HepG2 (cell line): Measurements from ENCODE around the gene ZNF652. TPM values are rescaled to one million over a fixed set of nuclear protein-coding genes. Genes with fewer than 3 reads are reported as not detected.

Experiments
- ATAC-seq: fragments of 200-7000 bp; cut with Tn5 transposase; 3 replicates; pipeline ENCODE4 v1.9.1; 2020; ENCODE audit warnings: mild to moderate bottlenecking, moderate library complexity
- BruUV-seq: library from RNA; stranded (reverse); fragments of 400-500 nt; replicated peaks from 2 replicates; lab custom pipeline; 2021; lab: Mats Ljungman, UMichigan
- CTCF ChIA-PET: fragments of 300-600 bp; formaldehyde crosslinking; extraction: SDS; loops from one replicate; lab custom pipeline; 2021; ENCODE audit warnings: low total read pairs, inconsistent platforms, low intra/inter-chr PET ratio; lab: Yijun Ruan, JAX
- POLR2A ChIA-PET: fragments of 350-600 bp; sonication (Branson Sonifier 250); formaldehyde crosslinking; loops from one replicate; lab custom pipeline; 2020; ENCODE audit warnings: antibody characterized with exemption, inconsistent platforms; lab: Yijun Ruan, JAX
- DNase-seq: peaks from one replicate; pipeline ENCODE4 v3.0.0-alpha.2; 2015; ENCODE audit warnings: low spot score
- FAIRE-seq: peaks from 3 replicates; lab custom pipeline; 2011; peaks lifted over from hg19 to GRCh38; lab: Jason Lieb, UNC
- H2AFZ ChIP-seq: one replicate; pipeline ENCODE4 v1.6.1; 2011; ENCODE audit warnings: low read length, inconsistent platforms
- H3K27ac ChIP-seq: fragments of 300-600 bp; 3 replicates; pipeline ENCODE4 v1.8.0; 2011; ENCODE audit warnings: mixed run types, mild to moderate bottlenecking, mixed read lengths, low read length, inconsistent platforms; ENCODE audit not compliant: insufficient read depth; ENCODE audit errors: extremely low read length
- H3K27me3 ChIP-seq, 2 experiments: fragments of 200-600 bp in 1 of 2; 2 replicates in 1 of 2; 3 replicates in 1 of 2; pipeline versions ENCODE4 v1.6.0 to v1.8.0; 2011; ENCODE audit warnings: low read length in 2 of 2, mild to moderate bottlenecking in 2 of 2, moderate library complexity in 2 of 2, inconsistent platforms in 1 of 2; ENCODE audit not compliant: insufficient read depth in 2 of 2, control insufficient read depth in 1 of 2
- H3K36me3 ChIP-seq, 2 experiments: fragments of 200-600 bp in 1 of 2; replicated peaks in 1 of 2; 2 replicates in 1 of 2; 3 replicates in 1 of 2; pipeline versions ENCODE4 v1.5.1 to v1.8.0; 2011; ENCODE audit warnings: low read length in 2 of 2, inconsistent platforms in 1 of 2; ENCODE audit not compliant: insufficient read depth in 2 of 2, control insufficient read depth in 1 of 2
- H3K4me1 ChIP-seq: 2 replicates; pipeline ENCODE4 v1.5.1; 2012; ENCODE audit warnings: low read length, inconsistent platforms; ENCODE audit not compliant: insufficient read depth
- H3K4me2 ChIP-seq: 2 replicates; pipeline ENCODE4 v1.6.0; 2011; ENCODE audit warnings: low read depth, low read length, inconsistent platforms
- H3K4me3 ChIP-seq, 3 experiments: fragments of 200-600 bp in 1 of 3; sonication (generic), shearing (Covaris generic) in 1 of 3; replicated peaks in 1 of 3; 2 replicates each; pipeline ENCODE4 v1.5.1; 2011 to 2016; ENCODE audit warnings: low read length in 3 of 3, inconsistent platforms in 2 of 3, low read depth in 2 of 3, mild to moderate bottlenecking in 2 of 3, control low read depth in 1 of 3, mixed read lengths in 1 of 3; ENCODE audit not compliant: insufficient read depth in 1 of 3
- H3K79me2 ChIP-seq: one replicate; pipeline ENCODE4 v1.6.1; 2011; ENCODE audit warnings: low read length, inconsistent platforms; ENCODE audit not compliant: insufficient read depth
- H3K9ac ChIP-seq: 2 replicates; pipeline ENCODE4 v1.6.0; 2011; ENCODE audit warnings: mild to moderate bottlenecking, low read depth, low read length, inconsistent platforms; ENCODE audit not compliant: insufficient read depth
- H3K9me3 ChIP-seq: 2 replicates; pipeline ENCODE4 v1.5.1; 2012; ENCODE audit warnings: mild to moderate bottlenecking, low read length
- H4K20me1 ChIP-seq: 2 replicates; pipeline ENCODE4 v1.6.0; 2011; ENCODE audit warnings: inconsistent platforms, mild to moderate bottlenecking, low read length, moderate library complexity; ENCODE audit not compliant: insufficient read depth
- CEBPG ChIP-seq: IDR thresholded peaks from 2 replicates; pipeline ENCODE4 v1.6.1; 2016
- EZH2 ChIP-seq: conservative IDR thresholded peaks from 2 replicates; pipeline ENCODE4 v1.6.1; 2012; ENCODE audit warnings: mild to moderate bottlenecking, low read depth, low read length, moderate library complexity
- FOXK2 ChIP-seq: fragments of 450-650 bp; IDR thresholded peaks from 2 replicates; pipeline ENCODE4 v1.6.1; 2016
- IKZF1 ChIP-seq: fragments of 450-650 bp; IDR thresholded peaks from 2 replicates; pipeline ENCODE4 v1.7.1; 2016
- ZBTB20 ChIP-seq: sonication (generic); formaldehyde crosslinking; IDR thresholded peaks from 2 replicates; pipeline ENCODE4 v1.8.1; 2023; ENCODE audit warnings: missing genetic modification reagents, low read depth, mild to moderate bottlenecking, borderline replicate concordance
- ZFP37 ChIP-seq: sonication (generic); formaldehyde crosslinking; IDR thresholded peaks from 2 replicates; pipeline ENCODE4 v1.4.0; 2020; ENCODE audit warnings: missing genetic modification reagents, borderline replicate concordance
- ZNF432 ChIP-seq: sonication (generic); formaldehyde crosslinking; IDR thresholded peaks from 2 replicates; pipeline ENCODE4 v1.5.0; 2020; ENCODE audit warnings: missing genetic modification reagents, mild to moderate bottlenecking, borderline replicate concordance
- ZNF629 ChIP-seq: sonication (generic); formaldehyde crosslinking; conservative IDR thresholded peaks from 2 replicates; pipeline ENCODE4 v1.5.0; 2020; ENCODE audit warnings: missing genetic modification reagents
- ZNF644 ChIP-seq: IDR thresholded peaks from 2 replicates; pipeline ENCODE4 v1.6.1; 2016; ENCODE audit warnings: low read depth
- WGBS: methylation state at CpG from one replicate; pipeline ENCODE4 v1.1.6; 2017; ENCODE audit warnings: low lambda C conversion rate; 5-methylcytosine and 5-hydroxymethylcytosine counted together
- in situ Hi-C: cut with HindIII; loops from 2 replicates; pipeline ENCODE4 v1.10.0; 2017; ENCODE audit warnings: low pct_unique_long_range_greater_than_20kb; ENCODE audit not compliant: extremely low pct_ligation_motif_present
- intact Hi-C: fragments of 100-400 bp; cut with micrococcal nuclease; formaldehyde crosslinking; loops from one replicate; pipeline ENCODE4 v1.10.0; 2022; ENCODE audit not compliant: unreplicated experiment
- polyA plus RNA-seq, 8 experiments: library from polyadenylated mRNA; depleted of rRNA in 3 of 8; stranded (reverse) in 7 of 8; unstranded in 1 of 8; fragments of >200 nt; fragmentation: Illumina TruSeq in 4 of 8; extraction: Trizol in 4 of 8; gene quantifications; 2 replicates each; pipeline versions ENCODE4 v1.2.1 to v1.2.3, GENCODE V29; 2011 to 2016; ENCODE audit warnings: low read depth in 4 of 8, missing spikeins in 1 of 8, mixed read lengths in 1 of 8; ENCODE audit not compliant: insufficient read depth in 1 of 8
- total RNA-seq, 5 experiments: library from RNA; depleted of rRNA; stranded (reverse); fragments of >200 nt; fragmentation: Illumina TruSeq; extraction: Trizol; gene quantifications; 2 replicates each; pipeline ENCODE4 v1.2.3, GENCODE V29; 2016; ENCODE audit warnings: low read depth in 1 of 5
- TF ChIP-seq, protein P1 (sequence below): sonication (generic); formaldehyde crosslinking; IDR thresholded peaks from 2 replicates; pipeline ENCODE4; 2020; ENCODE audit warnings: missing genetic modification reagents, mild to moderate bottlenecking, borderline replicate concordance
- TF ChIP-seq, protein P2 (sequence below): sonication (generic); formaldehyde crosslinking; IDR thresholded peaks from 2 replicates; pipeline ENCODE4 v1.4.0; 2020; ENCODE audit warnings: missing genetic modification reagents, borderline replicate concordance

The ZNF652 gene
- total and polyA plus RNA-seq, 2 of the 13 experiments (the other 11 are each of a cell fraction or from before 2014, with no cell fraction given) = 16.2 to 30.2 TPM

- Histone ChIP-seq H2AFZ (no peak overlapping the region), H3K4me3 (no peak overlapping the region), H3K9ac (no peak overlapping the region), H3K27me3 (0 out of 5 replicates have a peak, but pooled peaks cover 0 to 4% of the 10 kb centered on the region in 2 experiments), H3K4me1 (peaks cover 28% of the 10 kb centered on the region), H3K79me2 (no peaks in the 10 kb centered on the region), H4K20me1 (no peaks in the 10 kb centered on the region), H3K36me3 (no peaks in the 10 kb centered on the region), H3K4me2 (no peak overlapping the region), H3K27ac (no peak overlapping the region), H3K9me3 (no peaks in the 10 kb centered on the region)
- ATAC-seq (no peak), FAIRE-seq (no peak), DNase-seq (no peak)
- in situ Hi-C loops (no loop called here), intact Hi-C loops (loop anchor here (2.0 kb wide), 1 partner anchor 45 kb away; no protein-coding TSS in a partner anchor)
- POLR2A ChIA-PET = no interaction called here
- 27% methylated on average over 8 of the region's 8 CpGs for WGBS
- CTCF ChIA-PET = interaction anchor here (2.2 to 5.4 kb wide), 2 partner anchors 28 to 78 kb away, joined by 8 to 111 read pairs; no protein-coding TSS in a partner anchor
- TF ChIP-seq FOXK2 (no peak), ZNF644 (CRISPR knock-in tag) (no peak), EZH2 (no peak), ZFP37 (no peak), ZBTB20 (CRISPR knock-in tag) (no peak), CEBPG (no peak), ZNF432 (CRISPR knock-in tag) (no peak), ZNF629 (no peak), IKZF1 (no peak)
- TF ChIP-seq, protein P1, sequence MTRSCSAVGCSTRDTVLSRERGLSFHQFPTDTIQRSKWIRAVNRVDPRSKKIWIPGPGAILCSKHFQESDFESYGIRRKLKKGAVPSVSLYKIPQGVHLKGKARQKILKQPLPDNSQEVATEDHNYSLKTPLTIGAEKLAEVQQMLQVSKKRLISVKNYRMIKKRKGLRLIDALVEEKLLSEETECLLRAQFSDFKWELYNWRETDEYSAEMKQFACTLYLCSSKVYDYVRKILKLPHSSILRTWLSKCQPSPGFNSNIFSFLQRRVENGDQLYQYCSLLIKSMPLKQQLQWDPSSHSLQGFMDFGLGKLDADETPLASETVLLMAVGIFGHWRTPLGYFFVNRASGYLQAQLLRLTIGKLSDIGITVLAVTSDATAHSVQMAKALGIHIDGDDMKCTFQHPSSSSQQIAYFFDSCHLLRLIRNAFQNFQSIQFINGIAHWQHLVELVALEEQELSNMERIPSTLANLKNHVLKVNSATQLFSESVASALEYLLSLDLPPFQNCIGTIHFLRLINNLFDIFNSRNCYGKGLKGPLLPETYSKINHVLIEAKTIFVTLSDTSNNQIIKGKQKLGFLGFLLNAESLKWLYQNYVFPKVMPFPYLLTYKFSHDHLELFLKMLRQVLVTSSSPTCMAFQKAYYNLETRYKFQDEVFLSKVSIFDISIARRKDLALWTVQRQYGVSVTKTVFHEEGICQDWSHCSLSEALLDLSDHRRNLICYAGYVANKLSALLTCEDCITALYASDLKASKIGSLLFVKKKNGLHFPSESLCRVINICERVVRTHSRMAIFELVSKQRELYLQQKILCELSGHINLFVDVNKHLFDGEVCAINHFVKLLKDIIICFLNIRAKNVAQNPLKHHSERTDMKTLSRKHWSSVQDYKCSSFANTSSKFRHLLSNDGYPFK (CRISPR knock-in tag) = no peak
- TF ChIP-seq, protein P2, sequence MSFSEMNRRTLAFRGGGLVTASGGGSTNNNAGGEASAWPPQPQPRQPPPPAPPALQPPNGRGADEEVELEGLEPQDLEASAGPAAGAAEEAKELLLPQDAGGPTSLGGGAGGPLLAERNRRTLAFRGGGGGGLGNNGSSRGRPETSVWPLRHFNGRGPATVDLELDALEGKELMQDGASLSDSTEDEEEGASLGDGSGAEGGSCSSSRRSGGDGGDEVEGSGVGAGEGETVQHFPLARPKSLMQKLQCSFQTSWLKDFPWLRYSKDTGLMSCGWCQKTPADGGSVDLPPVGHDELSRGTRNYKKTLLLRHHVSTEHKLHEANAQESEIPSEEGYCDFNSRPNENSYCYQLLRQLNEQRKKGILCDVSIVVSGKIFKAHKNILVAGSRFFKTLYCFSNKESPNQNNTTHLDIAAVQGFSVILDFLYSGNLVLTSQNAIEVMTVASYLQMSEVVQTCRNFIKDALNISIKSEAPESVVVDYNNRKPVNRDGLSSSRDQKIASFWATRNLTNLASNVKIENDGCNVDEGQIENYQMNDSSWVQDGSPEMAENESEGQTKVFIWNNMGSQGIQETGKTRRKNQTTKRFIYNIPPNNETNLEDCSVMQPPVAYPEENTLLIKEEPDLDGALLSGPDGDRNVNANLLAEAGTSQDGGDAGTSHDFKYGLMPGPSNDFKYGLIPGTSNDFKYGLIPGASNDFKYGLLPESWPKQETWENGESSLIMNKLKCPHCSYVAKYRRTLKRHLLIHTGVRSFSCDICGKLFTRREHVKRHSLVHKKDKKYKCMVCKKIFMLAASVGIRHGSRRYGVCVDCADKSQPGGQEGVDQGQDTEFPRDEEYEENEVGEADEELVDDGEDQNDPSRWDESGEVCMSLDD (CRISPR knock-in tag) = no peak
- no TSS peak for BruUV-seq
Measured at GRCh38 chr17:49393491-49394255, 31.6 kb upstream of the ZNF652 start.
